Esophagus (tissue), 2 donors: Measurements from ENCODE around the gene AOC3. TPM values are rescaled to one million over a fixed set of nuclear protein-coding genes. Genes with fewer than 3 reads are reported as not detected.

Experiments used
- H3K27ac ChIP-seq, 2 donors: one replicate each; pipeline ENCODE4 v1.5.1; 2013; ENCODE audit warnings: low read depth in 2 of 2, mild to moderate bottlenecking in 2 of 2, inconsistent platforms in 1 of 2, low read length in 1 of 2, moderate library complexity in 1 of 2
- H3K27me3 ChIP-seq, 2 donors: one replicate each; pipeline ENCODE4 v1.6.1; 2013; ENCODE audit warnings: low read length in 2 of 2, control low read depth in 1 of 2, mild to moderate bottlenecking in 1 of 2; ENCODE audit not compliant: insufficient read depth in 2 of 2, control insufficient read depth in 1 of 2
- H3K36me3 ChIP-seq, 2 donors: one replicate each; pipeline ENCODE4 v1.6.1; 2013; ENCODE audit warnings: low read length in 1 of 2; ENCODE audit not compliant: control insufficient read depth in 2 of 2, insufficient read depth in 2 of 2
- H3K4me1 ChIP-seq, 2 donors: one replicate each; pipeline ENCODE4 v1.6.1; 2013; ENCODE audit warnings: low read length in 1 of 2; ENCODE audit not compliant: control insufficient read depth in 2 of 2, insufficient read depth in 2 of 2
- H3K4me3 ChIP-seq, 2 donors: one replicate each; pipeline ENCODE4 v1.5.1; 2013; ENCODE audit warnings: low read length in 2 of 2, mild to moderate bottlenecking in 2 of 2, low read depth in 1 of 2, moderate library complexity in 1 of 2
- H3K9me3 ChIP-seq, 2 donors: one replicate each; pipeline ENCODE4 v1.6.1; 2013; ENCODE audit warnings: mild to moderate bottlenecking in 2 of 2, low read depth in 1 of 2, low read length in 1 of 2, moderate library complexity in 1 of 2; ENCODE audit not compliant: control insufficient read depth in 2 of 2, insufficient read depth in 1 of 2
- WGBS, 2 donors: extraction: QIAGEN DNeasy Blood & Tissue Kit; methylation state at CpG; one replicate each; pipeline ENCODE4 v1.1.7; 2013; 5-methylcytosine and 5-hydroxymethylcytosine counted together
- polyA plus RNA-seq, 2 donors: library from polyadenylated mRNA; stranded (reverse); fragments of 200-250 nt; gene quantifications; one replicate each; pipeline ENCODE4 v1.2.3, GENCODE V29; 2013
- donor health status: healthy with polysubstance abuse.
- donor health status: Bipolar disorder and iron deficiency.

The AOC3 gene
- polyA plus RNA-seq, 2 donors, result 9.7 to 25.3 TPM

DNA sequence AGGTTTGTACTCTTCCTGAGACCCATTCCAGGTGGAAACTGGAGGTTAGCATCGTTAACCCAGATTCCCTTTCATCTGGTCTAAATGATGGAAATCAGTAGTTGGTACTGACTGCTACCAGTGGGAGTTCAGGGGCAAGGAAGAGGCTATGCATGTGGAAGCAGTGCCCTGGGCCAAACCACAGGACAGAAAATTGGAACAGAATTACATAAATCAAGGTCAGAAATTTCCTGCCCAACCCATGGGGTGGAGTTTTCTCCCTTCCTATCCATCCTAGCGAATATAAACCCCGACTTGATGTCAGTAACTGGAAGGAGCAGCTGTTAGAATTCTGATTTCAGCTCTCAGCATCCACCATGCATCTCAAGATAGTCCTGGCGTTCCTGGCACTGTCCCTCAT is 6.7 kb upstream of the AOC3 start, which contains the start of gene AOC2:
AOC2 (plus strand) TSS at position 310 of the 400 bp plus-strand sequence; CDS start at position 357, 47 bp downstream.
- no peak within 1 kb of the TSS for H3K27ac ChIP-seq
- H3K4me3 ChIP-seq, result no peak within 1 kb of the TSS

DNA sequence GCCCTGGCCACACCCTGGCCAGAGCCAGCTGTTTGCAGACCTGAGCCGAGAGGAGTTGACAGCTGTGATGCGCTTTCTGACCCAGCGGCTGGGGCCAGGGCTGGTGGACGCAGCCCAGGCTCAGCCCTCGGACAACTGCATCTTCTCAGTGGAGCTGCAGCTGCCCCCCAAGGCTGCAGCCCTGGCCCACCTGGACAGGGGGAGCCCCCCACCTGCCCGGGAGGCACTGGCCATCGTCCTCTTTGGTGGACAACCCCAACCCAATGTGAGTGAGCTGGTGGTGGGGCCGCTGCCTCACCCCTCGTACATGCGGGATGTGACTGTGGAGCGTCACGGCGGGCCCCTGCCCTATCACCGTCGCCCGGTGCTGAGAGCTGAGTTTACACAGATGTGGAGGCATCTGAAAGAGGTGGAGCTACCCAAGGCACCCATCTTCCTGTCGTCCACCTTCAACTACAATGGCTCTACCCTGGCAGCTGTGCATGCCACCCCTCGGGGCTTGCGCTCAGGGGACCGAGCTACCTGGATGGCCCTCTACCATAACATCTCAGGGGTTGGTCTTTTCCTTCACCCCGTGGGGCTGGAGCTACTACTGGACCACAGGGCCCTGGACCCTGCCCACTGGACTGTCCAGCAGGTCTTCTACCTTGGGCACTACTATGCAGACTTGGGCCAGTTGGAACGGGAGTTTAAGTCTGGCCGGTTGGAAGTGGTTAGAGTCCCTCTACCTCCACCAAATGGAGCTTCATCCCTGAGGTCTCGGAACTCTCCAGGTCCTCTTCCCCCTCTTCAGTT is 6.0 kb upstream of the AOC3 start:
- no peak overlapping the region for H3K27ac ChIP-seq

More for the DNA sequence above, 6.7 kb upstream of the AOC3 start, which contains the start of gene AOC2:
- 61 to 65% methylated on average over 4 of the region's 4 CpGs for WGBS, 2 donors
- Histone ChIP-seq H3K9me3 (no peaks in the 10 kb centered on the region), H3K36me3 (peaks cover 14 to 25% of the 10 kb centered on the region in 2 donors), H3K4me1 (no peaks in the 10 kb centered on the region), H3K27me3 (no peaks in the 10 kb centered on the region)

DNA sequence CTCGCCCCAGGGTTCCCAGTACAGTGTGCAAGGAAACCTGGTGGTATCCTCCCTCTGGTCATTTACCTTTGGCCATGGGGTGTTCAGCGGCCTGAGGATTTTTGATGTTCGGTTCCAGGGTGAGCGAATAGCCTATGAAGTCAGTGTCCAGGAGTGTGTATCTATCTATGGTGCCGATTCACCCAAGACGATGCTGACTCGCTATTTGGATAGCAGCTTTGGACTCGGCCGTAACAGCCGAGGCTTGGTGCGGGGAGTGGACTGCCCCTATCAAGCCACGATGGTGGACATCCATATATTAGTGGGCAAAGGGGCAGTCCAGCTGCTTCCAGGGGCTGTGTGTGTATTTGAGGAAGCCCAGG is 5.5 kb upstream of the AOC3 start:
- Histone ChIP-seq H3K4me3 (no peak overlapping the region), H3K4me1 (peaks cover 4 to 5% of the 10 kb centered on the region in 2 donors), H3K27me3 (no peaks in the 10 kb centered on the region), H3K9me3 (no peaks in the 10 kb centered on the region), H3K36me3 (peaks cover 14 to 23% of the 10 kb centered on the region in 2 donors), H3K27ac (no peak overlapping the region)
- WGBS, 2 donors, result 91 to 93% methylated on average over 12 of the region's 12 CpGs

More for the DNA sequence above, 6.0 kb upstream of the AOC3 start:
- no peaks in the 10 kb centered on the region for H3K27me3 ChIP-seq
- H3K36me3 ChIP-seq, result peaks cover 14 to 23% of the 10 kb centered on the region in 2 donors
- H3K9me3 ChIP-seq, result no peaks in the 10 kb centered on the region
- no peak overlapping the region for H3K4me3 ChIP-seq
- peaks cover 3 to 4% of the 10 kb centered on the region in 2 donors for H3K4me1 ChIP-seq
- 91 to 92% methylated on average over 24 of the region's 24 CpGs for WGBS, 2 donors

DNA sequence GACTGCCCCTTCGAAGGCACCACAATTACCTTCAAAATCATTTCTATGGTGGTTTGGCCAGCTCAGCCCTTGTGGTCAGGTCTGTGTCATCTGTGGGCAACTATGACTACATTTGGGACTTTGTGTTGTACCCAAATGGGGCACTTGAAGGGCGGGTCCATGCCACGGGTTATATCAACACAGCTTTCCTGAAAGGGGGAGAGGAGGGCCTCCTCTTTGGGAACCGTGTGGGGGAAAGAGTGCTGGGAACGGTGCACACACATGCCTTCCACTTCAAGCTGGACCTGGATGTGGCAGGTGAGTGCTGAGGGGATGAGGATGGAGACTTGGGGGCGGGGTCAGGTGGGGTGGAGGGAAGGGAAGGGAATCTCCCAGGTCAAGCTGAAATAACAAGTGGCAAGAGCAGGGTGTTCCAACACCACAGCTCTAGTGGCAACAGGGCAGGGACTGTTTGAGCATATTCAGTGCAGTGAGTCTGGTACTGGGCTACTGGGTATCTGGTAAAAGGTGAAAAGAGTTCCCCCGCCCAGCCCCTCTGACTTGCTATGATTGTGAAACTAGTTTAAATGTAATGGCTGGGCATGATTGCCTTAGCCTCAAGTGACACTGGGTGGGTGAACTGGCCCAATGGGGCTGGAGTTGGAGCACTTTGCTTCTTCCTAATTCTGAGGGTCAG is 4.9 kb upstream of the AOC3 start:
- H3K4me3 ChIP-seq, result no peak overlapping the region
- H3K9me3 ChIP-seq, result no peaks in the 10 kb centered on the region
- H3K4me1 ChIP-seq, result peaks cover 4 to 5% of the 10 kb centered on the region in 2 donors
- whole genome bisulfite sequencing, 2 donors, result 61 to 66% methylated on average over 7 of the region's 7 CpGs
- H3K36me3 ChIP-seq, result peaks cover 14 to 23% of the 10 kb centered on the region in 2 donors
- H3K27ac ChIP-seq, result peak overlapping the region in 1 of 2 donors; percentile 58
- no peaks in the 10 kb centered on the region for H3K27me3 ChIP-seq

DNA sequence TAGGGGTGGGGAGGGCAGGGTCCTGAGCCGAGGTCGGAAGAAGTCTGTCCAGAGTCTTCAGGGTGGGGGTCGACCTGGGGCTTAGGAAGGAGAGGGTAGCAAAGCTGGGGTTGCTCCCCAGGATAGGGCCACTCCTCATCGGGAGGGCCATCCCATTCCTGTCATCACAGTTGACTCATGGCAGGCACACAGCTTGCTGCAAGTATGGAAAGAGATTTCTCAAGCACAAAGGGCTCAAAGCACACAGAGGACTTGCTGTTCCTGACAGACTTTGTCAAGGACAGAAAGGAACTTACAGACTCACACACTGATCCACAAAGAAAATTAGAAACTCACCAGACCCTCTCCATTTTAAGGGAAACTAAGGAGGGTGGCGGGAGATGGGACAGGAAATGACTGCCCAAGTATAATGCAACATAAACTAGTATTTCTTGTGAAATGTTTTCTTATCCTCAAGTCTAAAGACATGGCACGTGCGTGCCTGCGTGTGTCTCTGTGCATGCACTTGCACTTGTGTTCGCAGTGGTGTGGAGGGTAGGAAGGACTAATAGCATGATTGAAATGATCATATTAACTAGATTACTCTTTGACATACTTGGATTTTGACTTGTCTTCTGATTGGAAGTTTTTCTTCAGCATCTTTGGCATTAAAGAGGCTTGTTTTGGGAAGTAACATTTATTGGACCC is 4.3 kb upstream of the AOC3 start:
- Histone ChIP-seq H3K27ac (peak overlapping the region in 1 of 2 donors; percentile 58), H3K4me1 (peaks cover 4 to 5% of the 10 kb centered on the region in 2 donors), H3K4me3 (no peak overlapping the region), H3K36me3 (peaks cover 14 to 18% of the 10 kb centered on the region in 2 donors), H3K9me3 (no peaks in the 10 kb centered on the region), H3K27me3 (no peaks in the 10 kb centered on the region)
- WGBS, 2 donors, result 69% methylated on average over 9 of the region's 9 CpGs

DNA sequence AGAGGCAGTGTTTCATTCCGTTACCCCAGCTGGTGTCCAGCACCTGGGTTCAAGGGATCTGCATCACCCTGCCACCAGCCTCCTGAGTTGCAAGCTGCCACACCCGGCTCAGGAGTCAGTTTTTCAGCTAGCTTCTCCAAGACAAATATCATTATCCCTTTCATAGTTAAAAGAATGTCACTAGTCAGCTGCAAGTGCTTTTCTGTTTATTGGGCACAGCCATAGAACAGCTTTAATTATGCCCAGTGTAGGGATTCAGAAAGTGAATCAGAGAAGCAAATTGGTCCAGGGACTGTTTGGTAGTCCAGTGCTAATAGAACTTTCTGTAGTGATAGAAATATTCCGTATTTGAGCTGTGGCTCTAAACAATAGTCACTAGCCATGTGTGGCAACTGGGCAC is 2.9 kb upstream of the AOC3 start:
- H3K9me3 ChIP-seq, result no peaks in the 10 kb centered on the region
- H3K27me3 ChIP-seq, result no peaks in the 10 kb centered on the region
- H3K27ac ChIP-seq, result no peak overlapping the region
- 68 to 75% methylated on average over 3 of the region's 3 CpGs for WGBS, 2 donors
- peaks cover 7 to 13% of the 10 kb centered on the region in 2 donors for H3K36me3 ChIP-seq
- no peak overlapping the region for H3K4me3 ChIP-seq
- peaks cover 4 to 5% of the 10 kb centered on the region in 2 donors for H3K4me1 ChIP-seq

DNA sequence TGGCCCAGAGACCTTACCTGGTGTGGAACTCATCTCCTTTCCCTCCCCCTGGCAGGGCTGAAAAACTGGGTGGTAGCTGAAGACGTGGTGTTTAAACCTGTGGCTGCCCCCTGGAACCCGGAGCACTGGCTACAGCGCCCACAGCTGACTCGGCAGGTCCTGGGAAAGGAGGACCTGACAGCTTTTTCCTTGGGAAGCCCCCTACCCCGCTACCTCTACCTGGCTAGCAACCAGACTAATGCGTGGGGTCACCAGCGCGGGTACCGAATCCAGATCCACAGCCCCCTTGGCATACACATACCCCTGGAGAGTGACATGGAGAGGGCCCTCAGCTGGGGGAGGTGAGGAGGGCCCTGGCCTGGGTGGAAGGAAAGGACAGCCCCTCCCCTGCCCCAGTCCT is 2.0 kb upstream of the AOC3 start:
- Histone ChIP-seq H3K27me3 (no peaks in the 10 kb centered on the region), H3K4me1 (peaks cover 4 to 5% of the 10 kb centered on the region in 2 donors), H3K36me3 (peaks cover 7 to 11% of the 10 kb centered on the region in 2 donors), H3K9me3 (no peaks in the 10 kb centered on the region), H3K4me3 (no peak overlapping the region), H3K27ac (no peak overlapping the region)
- WGBS, 2 donors, result 85 to 97% methylated on average over 7 to 9 of the region's 9 CpGs

DNA sequence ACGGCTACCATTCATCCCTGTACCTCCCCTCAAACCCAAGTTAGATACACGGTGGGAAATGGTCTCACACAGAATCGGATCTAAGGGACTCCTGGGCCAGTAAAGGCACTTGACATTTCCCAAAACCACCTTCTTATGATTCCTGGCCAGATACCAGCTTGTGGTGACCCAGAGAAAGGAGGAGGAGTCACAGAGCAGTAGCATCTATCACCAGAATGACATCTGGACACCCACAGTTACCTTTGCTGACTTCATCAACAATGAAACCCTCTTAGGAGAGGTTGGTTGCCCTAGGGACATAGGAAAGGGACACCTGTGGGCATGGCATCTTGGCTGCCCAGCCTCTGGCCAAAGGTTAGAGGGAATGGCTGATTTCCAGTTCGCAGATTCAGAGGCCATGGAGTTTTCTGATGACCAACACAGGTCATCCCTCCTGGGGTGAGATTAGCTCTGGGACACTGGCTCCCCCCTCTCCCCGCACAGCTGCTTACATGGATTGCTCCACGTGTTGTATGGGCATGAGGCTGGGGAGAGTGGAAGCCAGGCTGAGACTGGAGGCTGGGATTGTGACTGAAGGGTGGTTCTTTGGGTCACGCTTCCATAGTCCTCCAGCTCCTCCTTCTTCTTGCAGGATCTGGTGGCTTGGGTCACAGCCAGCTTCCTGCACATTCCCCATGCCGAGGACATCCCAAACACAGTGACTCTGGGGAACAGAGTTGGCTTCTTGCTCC is 1.4 kb upstream of the AOC3 start:
- Histone ChIP-seq H3K4me1 (peaks cover 4 to 5% of the 10 kb centered on the region in 2 donors), H3K36me3 (peaks cover 7 to 8% of the 10 kb centered on the region in 2 donors), H3K27me3 (no peaks in the 10 kb centered on the region), H3K9me3 (no peaks in the 10 kb centered on the region), H3K4me3 (no peak overlapping the region), H3K27ac (no peak overlapping the region)
- 49 to 55% methylated on average over 8 of the region's 8 CpGs for WGBS, 2 donors
